Breast epithelium (tissue), 3 donors: ENCODE results near the gene CHTF18.

Experiments
- CTCF ChIP-seq, 3 donors: fragments of 450-650 bp; IDR thresholded peaks; one replicate each; pipeline ENCODE4 v1.5.1; 2016 to 2017; ENCODE audit warnings: antibody characterized with exemption in 3 of 3, mild to moderate bottlenecking in 3 of 3, moderate library complexity in 3 of 3
- POLR2A ChIP-seq: fragments of 450-650 bp; IDR thresholded peaks from one replicate; pipeline ENCODE4 v1.6.1; 2016; ENCODE audit warnings: antibody characterized with exemption, mild to moderate bottlenecking, moderate library complexity

- TF ChIP-seq CTCF (IDR thresholded peaks at IDR 0.05) (no peak), POLR2A (no peak)
These were observed 4.8 kb upstream of the CHTF18 start for GRCh38 chr16:783404-784161.
